Trophoblast cell (in vitro differentiated cells and primary cell): ENCODE data around the gene ZNF827.

Source experiments
- DNase-seq, 2 donors: peaks; one replicate each; pipeline ENCODE4 v3.0.0-alpha.2; 2016
- H2AFZ ChIP-seq: 2 replicates; pipeline ENCODE4 v1.6.1; 2013; ENCODE audit warnings: low read length, moderate library complexity, mild to moderate bottlenecking; ENCODE audit not compliant: insufficient read depth, poor library complexity
- H2AK5ac ChIP-seq: 2 replicates; pipeline ENCODE4 v1.6.1; 2013; ENCODE audit warnings: mild to moderate bottlenecking, low read length
- H2BK120ac ChIP-seq: 2 replicates; pipeline ENCODE4 v1.6.1; 2013; ENCODE audit warnings: low read length, mild to moderate bottlenecking, moderate library complexity; ENCODE audit not compliant: insufficient read depth, poor library complexity
- H2BK12ac ChIP-seq: 2 replicates; pipeline ENCODE4 v1.6.1; 2013; ENCODE audit warnings: mild to moderate bottlenecking, low read length, moderate library complexity
- H2BK5ac ChIP-seq: 2 replicates; pipeline ENCODE4 v1.6.1; 2013; ENCODE audit warnings: low read length, low read depth, moderate library complexity, mild to moderate bottlenecking; ENCODE audit not compliant: poor library complexity
- H3K14ac ChIP-seq: 2 replicates; pipeline ENCODE4 v1.6.1; 2013; ENCODE audit warnings: mild to moderate bottlenecking, low read length
- H3K18ac ChIP-seq: 2 replicates; pipeline ENCODE4 v1.6.1; 2013; ENCODE audit warnings: mild to moderate bottlenecking, low read length
- H3K23ac ChIP-seq: 2 replicates; pipeline ENCODE4 v1.6.1; 2013; ENCODE audit warnings: low read length
- H3K27ac ChIP-seq: 2 replicates; pipeline ENCODE4 v1.5.1; 2013; ENCODE audit warnings: low read depth, mild to moderate bottlenecking, inconsistent platforms, low read length, moderate library complexity
- H3K27me3 ChIP-seq: 2 replicates; pipeline ENCODE4 v1.6.1; 2013; ENCODE audit warnings: inconsistent platforms, mild to moderate bottlenecking, low read length, moderate library complexity; ENCODE audit not compliant: insufficient read depth
- H3K36me3 ChIP-seq, 2 experiments: 1 replicate in 1 of 2; 2 replicates in 1 of 2; pipeline ENCODE4 v1.6.1; 2013; ENCODE audit warnings: low read length in 2 of 2, mild to moderate bottlenecking in 2 of 2, moderate library complexity in 1 of 2; ENCODE audit not compliant: insufficient read depth in 2 of 2, control insufficient read depth in 1 of 2
- H3K4ac ChIP-seq: 2 replicates; pipeline ENCODE4 v1.6.1; 2013; ENCODE audit warnings: low read depth, mild to moderate bottlenecking, low read length, moderate library complexity
- H3K4me1 ChIP-seq, 2 experiments: 1 replicate in 1 of 2; 2 replicates in 1 of 2; pipeline ENCODE4 v1.6.1; 2013; ENCODE audit warnings: low read length in 2 of 2, mild to moderate bottlenecking in 2 of 2, moderate library complexity in 1 of 2; ENCODE audit not compliant: insufficient read depth in 2 of 2, control insufficient read depth in 1 of 2
- H3K4me2 ChIP-seq: 2 replicates; pipeline ENCODE4 v1.6.1; 2013; ENCODE audit warnings: inconsistent platforms, mild to moderate bottlenecking, low read length, moderate library complexity
- H3K4me3 ChIP-seq: 2 replicates; pipeline ENCODE4 v1.5.1; 2013; ENCODE audit warnings: mild to moderate bottlenecking, low read depth, low read length, inconsistent platforms
- H3K79me1 ChIP-seq: one replicate; pipeline ENCODE4 v1.6.1; 2013; ENCODE audit warnings: low read length
- H3K79me2 ChIP-seq: 2 replicates; pipeline ENCODE4 v1.6.1; 2013; ENCODE audit warnings: low read length, mild to moderate bottlenecking; ENCODE audit not compliant: control insufficient read depth, insufficient read depth, poor library complexity
- H3K9ac ChIP-seq: 2 replicates; pipeline ENCODE4 v1.6.1; 2013; ENCODE audit warnings: mild to moderate bottlenecking, low read length
- H3K9me3 ChIP-seq: 2 replicates; pipeline ENCODE4 v1.6.1; 2013; ENCODE audit warnings: low read depth, mild to moderate bottlenecking, control low read depth, inconsistent platforms, low read length; ENCODE audit not compliant: insufficient read depth
- H4K12ac ChIP-seq: 2 replicates; pipeline ENCODE4 v1.6.1; 2013; ENCODE audit warnings: low read depth, mild to moderate bottlenecking, low read length, moderate library complexity
- H4K8ac ChIP-seq: 2 replicates; pipeline ENCODE4 v1.6.1; 2013; ENCODE audit warnings: low read depth, mild to moderate bottlenecking, low read length, moderate library complexity
- H4K91ac ChIP-seq: one replicate; pipeline ENCODE4 v1.6.1; 2013; ENCODE audit warnings: low read depth, mild to moderate bottlenecking, low read length, moderate library complexity
- WGBS: extraction: QIAGEN DNeasy Blood & Tissue Kit; methylation state at CpG from one replicate; pipeline ENCODE4 v1.1.7; 2013; ENCODE audit warnings: missing lambda C conversion rate; ENCODE audit not compliant: insufficient read length, insufficient coverage; ENCODE audit errors: extremely low coverage; 5-methylcytosine and 5-hydroxymethylcytosine counted together

ZNF827 gene

DNA sequence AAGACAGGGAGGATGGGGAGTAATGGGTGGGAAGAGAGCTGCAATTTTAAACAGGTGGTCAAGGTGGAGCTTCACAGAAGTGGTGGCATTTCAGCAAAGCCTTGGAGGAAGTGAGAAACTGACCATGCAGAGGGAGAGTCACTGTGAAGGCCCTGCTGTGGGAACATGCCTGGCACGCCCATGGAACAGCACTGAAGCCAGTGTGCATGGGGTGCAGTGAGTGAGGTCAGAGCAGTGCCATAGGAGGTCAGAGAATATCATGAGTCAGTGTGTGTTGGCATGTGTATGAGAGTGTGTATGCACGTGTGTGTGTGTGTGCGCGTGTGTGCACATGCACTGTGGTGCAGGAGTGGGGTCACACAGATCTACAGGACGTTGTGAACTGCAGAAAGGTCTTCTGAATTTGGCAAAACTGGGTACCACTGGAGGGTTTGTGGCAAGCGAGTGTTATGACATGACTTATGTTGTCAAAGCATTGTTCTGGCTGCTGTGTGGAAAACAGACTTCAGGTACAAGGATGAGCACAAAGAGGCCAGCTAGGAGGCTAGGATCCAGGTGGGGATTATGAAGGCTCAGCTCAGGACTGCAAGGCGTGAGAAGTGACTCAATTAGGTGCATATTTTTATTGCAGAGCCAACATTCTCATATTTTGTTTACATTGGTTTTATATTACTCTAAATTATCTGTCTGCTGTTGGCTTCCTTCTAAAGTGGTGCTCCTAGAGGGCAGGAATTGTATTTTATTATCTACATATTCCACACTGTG, 34.0 kb downstream of the ZNF827 start:
- DNase-seq, result no peak
- Histone ChIP-seq H4K12ac (no peak overlapping the region), H4K8ac (no peak overlapping the region), H3K4me2 (no peak overlapping the region), H3K9ac (no peak overlapping the region), H3K27ac (no peak overlapping the region), H3K79me2 (no peaks in the 10 kb centered on the region), H2AK5ac (no peak overlapping the region), H2AFZ (no peak overlapping the region), H3K36me3 (peaks cover 9 to 18% of the 10 kb centered on the region in 2 experiments), H2BK120ac (no peak overlapping the region), H4K91ac (no peak overlapping the region), H2BK5ac (no peak overlapping the region), H3K18ac (no peak overlapping the region), H3K79me1 (no peaks in the 10 kb centered on the region), H3K4ac (no peak overlapping the region), H3K4me3 (no peak overlapping the region), H3K27me3 (no peaks in the 10 kb centered on the region), H3K23ac (no peak overlapping the region), H2BK12ac (no peak overlapping the region), H3K4me1 (peaks cover under 1 to 6% of the 10 kb centered on the region in 2 experiments), H3K14ac (no peak overlapping the region), H3K9me3 (peaks cover 2% of the 10 kb centered on the region)
- no CpG with 5 or more reads among the region's 7 CpGs for WGBS

- no peak overlapping the region for H3K14ac ChIP-seq
- H3K79me1 ChIP-seq, result no peaks in the 10 kb centered on the region
Measured at GRCh38 chr4:145902522-145902921, 36.1 kb downstream of the ZNF827 start.

DNA sequence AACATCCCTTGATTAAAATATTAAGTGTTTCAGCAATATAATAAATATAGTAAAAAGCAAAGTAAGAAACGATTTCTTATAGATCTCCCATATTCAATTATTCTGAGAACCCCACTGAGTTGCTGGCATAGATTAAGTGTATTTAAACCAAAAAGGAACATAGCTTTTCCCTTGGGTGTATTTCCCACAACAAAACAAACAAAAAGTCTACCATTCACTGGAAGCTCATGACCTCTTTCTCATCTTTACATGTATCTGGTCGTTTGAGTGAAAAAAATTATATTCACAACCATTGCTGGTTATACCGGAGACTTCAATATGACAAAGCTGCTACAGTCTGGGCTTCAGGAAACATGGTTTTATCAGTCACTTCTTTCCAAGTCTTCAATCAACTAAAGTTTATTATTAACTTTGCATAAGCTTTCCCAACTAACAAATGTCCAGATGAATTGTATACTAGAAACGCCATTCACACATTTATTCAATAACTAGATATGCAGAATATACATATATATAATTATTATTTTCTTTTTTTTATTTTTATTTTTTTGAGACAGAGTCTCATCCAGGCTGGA, 38.6 kb downstream of the ZNF827 start:
- no peaks in the 10 kb centered on the region for H3K27me3 ChIP-seq
- no peak overlapping the region for H2AFZ ChIP-seq
- H3K4ac ChIP-seq, result no peak overlapping the region
- H3K14ac ChIP-seq, result no peak overlapping the region
- H3K36me3 ChIP-seq, result peaks cover 9 to 20% of the 10 kb centered on the region in 2 experiments
- no peak overlapping the region for H4K12ac ChIP-seq
- no peaks in the 10 kb centered on the region for H3K79me2 ChIP-seq
- H2BK12ac ChIP-seq, result no peak overlapping the region
- no peak overlapping the region for H4K91ac ChIP-seq
- H2BK120ac ChIP-seq, result no peak overlapping the region
- H3K9ac ChIP-seq, result no peak overlapping the region
- no peak overlapping the region for H3K23ac ChIP-seq
- peaks cover 2% of the 10 kb centered on the region for H3K9me3 ChIP-seq
- no CpG with 5 or more reads among the region's 4 CpGs for WGBS
- H3K18ac ChIP-seq, result no peak overlapping the region
- no peak overlapping the region for H4K8ac ChIP-seq
- no peaks in the 10 kb centered on the region for H3K79me1 ChIP-seq
- H3K4me3 ChIP-seq, result no peak overlapping the region
- H3K4me1 ChIP-seq, result peaks cover 0 to 1% of the 10 kb centered on the region in 2 experiments
- no peak overlapping the region for H2AK5ac ChIP-seq
- no peak overlapping the region for H2BK5ac ChIP-seq
- no peak for DNase-seq
- H3K27ac ChIP-seq, result no peak overlapping the region
- H3K4me2 ChIP-seq, result no peak overlapping the region

More at GRCh38 chr4:145902522-145902921, 36.1 kb downstream of the ZNF827 start:
- Histone ChIP-seq H2BK5ac (no peak overlapping the region), H3K79me2 (no peaks in the 10 kb centered on the region), H3K27ac (no peak overlapping the region), H4K8ac (no peak overlapping the region), H4K12ac (no peak overlapping the region), H3K9ac (no peak overlapping the region), H3K4me1 (peaks cover 0 to 1% of the 10 kb centered on the region in 2 experiments), H4K91ac (no peak overlapping the region), H3K4me2 (no peak overlapping the region), H3K36me3 (peaks cover 9 to 18% of the 10 kb centered on the region in 2 experiments), H3K4me3 (no peak overlapping the region), H2AFZ (no peak overlapping the region), H2AK5ac (no peak overlapping the region), H3K9me3 (peaks cover 2% of the 10 kb centered on the region), H2BK120ac (no peak overlapping the region), H3K18ac (no peak overlapping the region), H3K27me3 (no peaks in the 10 kb centered on the region), H2BK12ac (no peak overlapping the region), H3K23ac (no peak overlapping the region), H3K4ac (no peak overlapping the region)
- no CpG with 5 or more reads among the region's 13 CpGs for WGBS
- DNase-seq, result peak in 1 of 2 donors; percentile 43

GRCh38 chr4:145898926-145899531, 39.6 kb downstream of the ZNF827 start:
- Histone ChIP-seq H3K9me3 (peaks cover 2% of the 10 kb centered on the region), H2BK5ac (no peak overlapping the region), H3K79me1 (no peaks in the 10 kb centered on the region), H4K12ac (no peak overlapping the region), H4K8ac (no peak overlapping the region), H3K14ac (no peak overlapping the region), H2BK12ac (no peak overlapping the region), H3K27ac (no peak overlapping the region), H3K4me1 (no peaks in the 10 kb centered on the region), H3K4me3 (no peak overlapping the region), H2BK120ac (no peak overlapping the region), H3K27me3 (no peaks in the 10 kb centered on the region), H3K79me2 (no peaks in the 10 kb centered on the region), H2AK5ac (no peak overlapping the region), H3K9ac (no peak overlapping the region), H3K18ac (no peak overlapping the region), H3K4ac (no peak overlapping the region), H3K23ac (no peak overlapping the region), H3K36me3 (peaks cover 9 to 17% of the 10 kb centered on the region in 2 experiments), H4K91ac (no peak overlapping the region), H3K4me2 (no peak overlapping the region), H2AFZ (no peak overlapping the region)
- WGBS, result no CpG with 5 or more reads among the region's 5 CpGs
- no peak for DNase-seq
